Measurements from ENCODE around the gene PCSK4. TPM values are rescaled to one million over a fixed set of nuclear protein-coding genes. Genes with fewer than 3 reads are reported as not detected.

Gene PCSK4
- polyA plus RNA-seq, 1 donor (not counting 4 experiments of a cell fraction or from before 2014, with no cell fraction given) = 0.25 TPM

DNA sequence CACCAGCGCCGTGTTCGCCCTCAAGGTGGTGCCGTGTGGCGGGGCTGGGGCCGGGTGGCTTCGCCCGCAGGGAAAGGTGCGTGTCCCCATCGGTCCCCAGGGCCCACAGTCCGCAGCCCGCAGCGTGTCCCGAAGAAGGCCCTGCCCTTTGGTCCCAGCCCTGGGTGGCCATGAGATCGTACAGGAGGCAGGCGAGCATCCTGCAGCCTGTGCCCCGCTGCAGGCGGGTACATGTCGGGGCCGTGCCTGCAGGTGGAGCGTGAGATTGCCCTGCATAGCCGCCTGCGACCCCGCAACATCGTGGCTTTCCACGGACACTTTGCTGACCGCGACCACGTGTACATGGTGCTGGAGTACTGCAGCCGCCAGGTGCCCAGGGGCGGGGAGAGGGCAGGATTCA, 35.2 kb upstream of the PCSK4 start:
- H3K4me1 ChIP-seq (ENCODE audit: control insufficient read depth, extremely low read depth, insufficient read depth, low read length) = no peaks in the 10 kb centered on the region
- H3K36me3 ChIP-seq (ENCODE audit: control insufficient read depth in 2 of 2, extremely low read depth in 1 of 2, insufficient read depth in 2 of 2, low read length in 2 of 2) = no peaks in the 10 kb centered on the region
- no peak overlapping the region for H3K4me2 ChIP-seq (ENCODE audit: control insufficient read depth, extremely low read depth, insufficient read depth, low read depth, low read length)
- no peak overlapping the region for H2AFZ ChIP-seq (ENCODE audit: control insufficient read depth, low read length)
- FAIRE-seq = no peak
- H3K27me3 ChIP-seq (ENCODE audit: control insufficient read depth, extremely low read depth, insufficient read depth, low read length) = peaks cover 37% of the 10 kb centered on the region
- no peak overlapping the region for H3K9ac ChIP-seq (ENCODE audit: control insufficient read depth, extremely low read depth, insufficient read depth, low read length)
- H4K20me1 ChIP-seq (ENCODE audit: control insufficient read depth, extremely low read depth, insufficient read depth, low read length) = peaks cover 2% of the 10 kb centered on the region
- H3K4me3 ChIP-seq (ENCODE audit: control insufficient read depth in 2 of 3, extremely low read depth in 1 of 3, insufficient read depth in 2 of 3, low read depth in 1 of 3, low read length in 3 of 3) = no peak overlapping the region
- DNase-seq (ENCODE audit: low read depth, low spot score) = no peak
- no peak overlapping the region for H3K27ac ChIP-seq (ENCODE audit: control insufficient read depth, insufficient read depth, low read length)
- no peaks in the 10 kb centered on the region for H3K9me3 ChIP-seq (ENCODE audit: control insufficient read depth, low read depth, low read length)
- TF ChIP-seq, protein P1, sequence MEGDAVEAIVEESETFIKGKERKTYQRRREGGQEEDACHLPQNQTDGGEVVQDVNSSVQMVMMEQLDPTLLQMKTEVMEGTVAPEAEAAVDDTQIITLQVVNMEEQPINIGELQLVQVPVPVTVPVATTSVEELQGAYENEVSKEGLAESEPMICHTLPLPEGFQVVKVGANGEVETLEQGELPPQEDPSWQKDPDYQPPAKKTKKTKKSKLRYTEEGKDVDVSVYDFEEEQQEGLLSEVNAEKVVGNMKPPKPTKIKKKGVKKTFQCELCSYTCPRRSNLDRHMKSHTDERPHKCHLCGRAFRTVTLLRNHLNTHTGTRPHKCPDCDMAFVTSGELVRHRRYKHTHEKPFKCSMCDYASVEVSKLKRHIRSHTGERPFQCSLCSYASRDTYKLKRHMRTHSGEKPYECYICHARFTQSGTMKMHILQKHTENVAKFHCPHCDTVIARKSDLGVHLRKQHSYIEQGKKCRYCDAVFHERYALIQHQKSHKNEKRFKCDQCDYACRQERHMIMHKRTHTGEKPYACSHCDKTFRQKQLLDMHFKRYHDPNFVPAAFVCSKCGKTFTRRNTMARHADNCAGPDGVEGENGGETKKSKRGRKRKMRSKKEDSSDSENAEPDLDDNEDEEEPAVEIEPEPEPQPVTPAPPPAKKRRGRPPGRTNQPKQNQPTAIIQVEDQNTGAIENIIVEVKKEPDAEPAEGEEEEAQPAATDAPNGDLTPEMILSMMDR (optimal IDR thresholded peaks at IDR 0.05 in 1 of 3, IDR thresholded peaks at IDR 0.05 in 1 of 3, conservative IDR thresholded peaks at IDR 0.05 in 1 of 3; ENCODE audit: extremely low read depth in 1 of 3, insufficient read depth in 2 of 3, low read length in 3 of 3) = no peak
- TF ChIP-seq EZH2 (IDR thresholded peaks at IDR 0.05; ENCODE audit: low read length) = no peak
- dilution Hi-C loops (cut with MboI; ENCODE audit: extremely low pct_ligation_motif_present, low sequenced_read_pairs) = no loop called here
- no peaks in the 10 kb centered on the region for H3K79me2 ChIP-seq (ENCODE audit: control insufficient read depth, insufficient read depth, low read length)
- no peaks in the 10 kb centered on the region for H3K9me1 ChIP-seq (ENCODE audit: control insufficient read depth, extremely low read depth, insufficient read depth, low read length)

DNA sequence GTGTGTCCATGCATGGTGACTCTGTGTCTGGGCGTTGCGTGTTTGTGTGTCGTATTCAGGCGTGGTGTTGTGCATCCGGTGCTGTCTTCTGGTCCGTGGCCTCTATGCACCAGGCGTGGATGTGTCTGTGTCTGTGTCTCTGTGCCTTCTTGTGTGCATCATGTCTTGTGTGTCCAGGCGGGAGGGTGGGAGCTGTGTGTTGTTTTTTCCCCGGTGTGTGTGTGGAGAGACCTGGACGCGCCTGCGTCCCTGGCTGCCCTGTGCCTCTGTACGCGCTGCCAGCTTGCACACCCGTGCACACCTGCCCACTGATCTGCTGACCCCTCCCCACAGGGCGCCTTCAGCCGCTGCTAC, 34.8 kb upstream of the PCSK4 start:
- TF ChIP-seq EZH2 (IDR thresholded peaks at IDR 0.05; ENCODE audit: low read length) = no peak
- TF ChIP-seq, protein P1 (optimal IDR thresholded peaks at IDR 0.05 in 1 of 3, IDR thresholded peaks at IDR 0.05 in 1 of 3, conservative IDR thresholded peaks at IDR 0.05 in 1 of 3; ENCODE audit: extremely low read depth in 1 of 3, insufficient read depth in 2 of 3, low read length in 3 of 3) = no peak
- no peak overlapping the region for H2AFZ ChIP-seq (ENCODE audit: control insufficient read depth, low read length)
- no peak for DNase-seq (ENCODE audit: low read depth, low spot score)
- H3K27me3 ChIP-seq (ENCODE audit: control insufficient read depth, extremely low read depth, insufficient read depth, low read length) = peaks cover 37% of the 10 kb centered on the region
- FAIRE-seq = no peak
- no peak overlapping the region for H3K9ac ChIP-seq (ENCODE audit: control insufficient read depth, extremely low read depth, insufficient read depth, low read length)
- peaks cover 2% of the 10 kb centered on the region for H4K20me1 ChIP-seq (ENCODE audit: control insufficient read depth, extremely low read depth, insufficient read depth, low read length)
- H3K9me3 ChIP-seq (ENCODE audit: control insufficient read depth, low read depth, low read length) = no peaks in the 10 kb centered on the region
- dilution Hi-C loops (cut with MboI; ENCODE audit: extremely low pct_ligation_motif_present, low sequenced_read_pairs) = no loop called here
- no peaks in the 10 kb centered on the region for H3K9me1 ChIP-seq (ENCODE audit: control insufficient read depth, extremely low read depth, insufficient read depth, low read length)
- H3K79me2 ChIP-seq (ENCODE audit: control insufficient read depth, insufficient read depth, low read length) = no peaks in the 10 kb centered on the region
- no peak overlapping the region for H3K4me3 ChIP-seq (ENCODE audit: control insufficient read depth in 2 of 3, extremely low read depth in 1 of 3, insufficient read depth in 2 of 3, low read depth in 1 of 3, low read length in 3 of 3)
- no peaks in the 10 kb centered on the region for H3K36me3 ChIP-seq (ENCODE audit: control insufficient read depth in 2 of 2, extremely low read depth in 1 of 2, insufficient read depth in 2 of 2, low read length in 2 of 2)
- H3K27ac ChIP-seq (ENCODE audit: control insufficient read depth, insufficient read depth, low read length) = no peak overlapping the region
- no peak overlapping the region for H3K4me2 ChIP-seq (ENCODE audit: control insufficient read depth, extremely low read depth, insufficient read depth, low read depth, low read length)
- no peaks in the 10 kb centered on the region for H3K4me1 ChIP-seq (ENCODE audit: control insufficient read depth, extremely low read depth, insufficient read depth, low read length)
